Hypothalamus (tissue), 51 donors: ENCODE measurements around the gene RPL3.

ENCODE experiments used
- DNase-seq, 51 donors: peaks; one replicate each; lab custom pipeline; 2025; lab: John Stamatoyannopoulos, UW

Gene RPL3

DNA sequence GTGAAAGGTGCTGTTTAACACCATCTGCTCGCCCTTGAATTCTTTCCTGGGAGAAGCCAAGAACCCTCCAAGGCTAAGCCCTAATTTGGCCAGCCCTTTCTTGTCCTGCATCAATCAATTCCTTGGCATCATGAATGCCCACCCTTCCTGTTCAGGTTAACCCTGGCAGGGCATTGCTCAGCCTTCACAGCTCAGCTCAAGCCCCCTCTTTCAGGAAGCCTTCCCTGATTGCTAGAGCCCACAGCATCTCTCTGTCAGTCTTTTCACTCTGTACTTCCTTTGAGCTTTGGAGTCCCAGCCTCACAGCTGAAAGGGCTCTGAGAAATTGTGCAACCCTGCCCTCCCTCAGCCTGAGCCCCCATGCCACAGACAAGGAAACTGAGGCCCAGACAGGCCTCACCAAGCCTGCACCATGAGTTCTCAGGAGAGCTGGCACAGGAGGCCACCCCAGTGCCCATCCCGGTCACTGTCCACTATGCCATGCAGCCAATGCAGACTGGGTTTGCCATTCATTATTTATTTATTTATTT lies 16.9 kb downstream of the RPL3 start:
- no peak for DNase-seq

DNA sequence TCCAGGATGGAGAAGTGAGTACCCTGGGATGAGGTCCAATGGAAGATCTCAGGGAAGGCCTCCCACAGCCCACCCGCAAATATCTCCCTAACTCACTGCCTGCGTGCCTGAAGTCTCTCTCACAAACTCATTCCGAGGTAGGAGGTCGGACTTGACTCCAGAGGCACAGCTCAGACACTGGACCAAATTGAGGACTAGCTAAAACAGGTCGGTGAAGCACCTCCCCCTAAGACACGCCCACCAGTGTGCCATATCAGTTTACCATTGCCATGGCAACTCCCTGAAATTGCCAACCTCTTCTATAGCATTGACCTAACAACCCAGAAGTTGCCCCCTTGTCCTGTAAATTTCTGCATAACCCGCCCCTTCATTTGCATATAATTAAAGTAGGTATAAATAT lies 17.5 kb downstream of the RPL3 start:
- DNase-seq = no peak

- no peak for DNase-seq
Observed at GRCh38 chr22:39301108-39301507, 18.3 kb downstream of the RPL3 start.

DNA sequence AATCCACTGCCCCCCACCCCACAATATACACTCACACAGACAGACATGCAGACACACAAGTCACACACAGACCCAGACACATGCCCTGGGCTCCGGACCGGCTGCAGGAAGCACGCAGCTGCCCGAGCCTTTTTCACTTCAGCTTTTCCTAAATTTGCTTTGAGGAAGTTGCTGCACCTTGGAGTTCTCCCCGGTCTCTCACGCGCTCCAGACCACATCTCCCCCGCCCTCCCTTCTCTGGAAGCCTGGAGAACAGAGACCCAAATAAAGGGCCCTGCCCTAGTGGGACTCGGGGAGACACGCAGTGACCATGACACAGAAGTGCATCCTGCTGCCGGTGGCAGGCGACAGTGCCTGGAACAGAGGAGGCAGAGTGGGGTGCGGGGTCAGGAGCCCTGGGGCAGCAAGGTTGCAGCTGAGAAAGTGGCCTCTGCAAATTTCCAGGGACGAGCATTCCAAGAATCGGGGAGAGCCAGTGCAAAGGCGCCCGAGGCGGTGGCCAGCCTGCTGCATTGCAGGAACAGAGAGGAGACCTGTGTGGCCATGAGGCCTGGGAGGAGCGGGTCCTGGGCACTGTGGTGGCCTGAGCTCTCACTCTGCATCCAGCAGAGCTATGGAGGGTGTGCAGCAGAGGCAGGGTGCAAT lies 19.1 kb downstream of the RPL3 start:
- peak in 28 of 51 donors; percentile 14 to 59 (median 32) for DNase-seq

GRCh38 chr22:39299829-39300178 lies 19.6 kb downstream of the RPL3 start:
- peak in 2 of 51 donors; percentile 39 to 50 for DNase-seq

GRCh38 chr22:39298241-39298987 lies 21.0 kb downstream of the RPL3 start:
- DNase-seq = no peak

DNA sequence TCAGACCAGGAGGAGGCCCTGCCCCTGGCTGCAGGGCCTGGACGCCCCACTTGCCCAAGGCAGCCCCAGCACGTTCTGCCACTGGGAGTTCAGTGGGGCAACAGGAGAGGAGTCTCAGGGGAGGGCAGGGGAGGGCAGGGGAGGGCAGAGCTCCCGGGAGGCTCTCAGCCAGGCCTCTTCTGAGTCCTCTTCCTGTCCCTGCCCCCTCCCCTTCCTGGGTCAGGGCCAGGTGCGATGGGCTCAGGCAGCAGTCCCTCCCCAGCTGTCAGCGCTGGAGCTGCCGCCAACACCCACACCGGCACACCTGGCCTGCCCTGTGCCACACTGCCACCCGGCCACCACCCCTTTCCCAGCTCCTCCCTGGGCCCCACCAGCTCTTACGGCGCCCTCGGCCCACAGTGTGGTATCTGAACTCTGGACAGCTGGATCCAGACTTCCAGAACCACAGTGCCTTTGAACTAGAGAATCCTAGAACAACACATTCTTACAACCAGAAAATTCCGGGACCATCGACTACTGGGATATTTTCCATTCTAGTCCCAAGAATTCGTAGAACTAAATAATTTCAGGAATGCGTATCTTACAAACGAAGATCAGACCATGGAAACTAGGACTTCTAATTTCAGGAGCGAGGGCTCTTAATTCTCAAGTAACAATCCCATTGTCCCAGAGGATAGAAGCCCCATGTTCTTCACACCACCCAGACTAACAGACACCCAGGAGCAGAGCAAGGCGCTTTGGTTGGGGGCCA lies 21.8 kb downstream of the RPL3 start:
- no peak for DNase-seq

DNA sequence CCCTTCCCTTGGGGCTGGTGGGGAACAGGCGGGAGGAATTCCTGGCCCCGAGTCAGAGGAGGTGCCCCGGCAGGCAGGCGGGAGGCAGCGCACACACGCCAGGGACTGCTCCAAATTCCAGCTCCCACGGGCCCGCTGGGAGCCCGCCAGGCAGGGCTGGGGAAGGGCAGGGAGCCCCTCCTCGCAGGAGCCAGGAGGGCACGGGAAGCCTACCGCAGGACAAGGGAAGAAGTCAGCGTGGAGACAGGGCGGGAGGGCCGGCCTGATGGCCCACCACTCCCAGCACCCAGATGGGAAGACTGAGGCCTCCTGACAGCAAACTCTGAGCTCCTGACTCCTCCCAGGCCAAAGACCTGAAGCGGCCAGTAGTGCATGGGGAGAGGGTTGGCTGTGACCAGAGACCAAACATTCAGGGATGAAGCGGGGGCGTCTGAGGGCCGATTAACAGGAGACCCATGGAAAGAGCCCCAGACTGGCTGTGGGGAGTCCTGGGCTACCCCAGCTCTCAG lies 22.4 kb downstream of the RPL3 start:
- DNase-seq = no peak

DNA sequence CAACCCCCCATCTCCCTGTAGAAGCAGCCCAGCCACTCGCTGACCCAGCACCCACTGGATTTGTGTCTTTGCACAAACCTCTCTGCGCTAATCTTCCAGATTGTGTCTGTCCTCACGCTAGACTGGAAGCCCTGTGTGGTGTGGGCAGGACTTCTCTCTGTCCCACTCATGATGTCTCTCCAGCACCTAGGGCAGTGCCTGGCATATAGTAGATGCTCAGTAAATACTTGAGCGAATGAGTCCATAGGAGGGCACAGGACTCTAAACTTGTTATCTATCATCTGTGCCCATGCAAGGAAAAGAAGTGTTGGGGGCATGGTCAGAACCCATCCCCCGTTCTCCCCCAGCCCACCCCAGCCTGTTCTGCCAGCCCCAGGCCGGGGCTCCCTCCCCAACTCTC lies 22.9 kb downstream of the RPL3 start:
- DNase-seq = no peak

DNA sequence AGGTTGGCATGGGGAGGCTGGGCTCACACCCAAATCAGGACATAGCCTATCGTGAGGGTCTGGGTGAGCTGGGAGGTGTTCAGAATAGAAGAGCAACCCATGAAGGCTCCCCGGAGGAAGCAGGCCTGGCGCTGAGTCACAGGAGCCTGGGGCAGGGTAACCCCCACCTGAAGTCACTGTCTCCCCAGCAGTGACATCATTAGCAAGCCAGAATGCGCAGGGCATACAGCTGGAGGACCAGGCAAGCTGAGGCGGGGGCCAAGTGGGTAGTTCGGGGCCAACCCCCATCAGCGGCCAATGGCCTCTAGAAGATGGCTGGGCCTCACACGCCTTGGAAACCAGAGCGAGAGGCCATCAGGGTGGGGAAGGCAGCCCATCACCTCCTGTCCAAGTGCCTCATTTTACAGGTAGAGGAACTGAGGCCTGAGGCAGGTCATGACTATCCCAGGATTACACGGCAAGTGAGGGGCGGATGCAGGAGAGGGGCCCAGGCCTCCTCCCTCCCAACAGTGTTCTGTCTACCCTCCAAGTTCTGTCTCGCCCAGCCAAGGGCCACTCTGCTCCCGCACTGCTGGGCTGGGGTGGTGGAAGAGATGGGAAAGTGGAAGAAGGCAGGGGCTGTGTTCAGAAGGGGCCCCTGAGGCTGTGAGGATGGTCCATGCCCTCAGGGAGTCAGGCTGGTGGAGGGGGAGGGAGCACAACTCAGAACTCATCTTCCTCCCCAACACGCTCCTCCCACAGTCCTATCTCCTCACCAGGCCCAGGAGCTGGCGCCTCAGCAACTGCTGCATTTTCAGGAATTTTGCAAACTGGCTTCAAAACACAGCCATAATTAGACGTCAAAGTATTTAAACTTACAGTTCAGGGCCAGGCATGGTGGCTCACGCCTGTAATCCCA lies 24.6 kb downstream of the RPL3 start:
- DNase-seq = no peak

DNA sequence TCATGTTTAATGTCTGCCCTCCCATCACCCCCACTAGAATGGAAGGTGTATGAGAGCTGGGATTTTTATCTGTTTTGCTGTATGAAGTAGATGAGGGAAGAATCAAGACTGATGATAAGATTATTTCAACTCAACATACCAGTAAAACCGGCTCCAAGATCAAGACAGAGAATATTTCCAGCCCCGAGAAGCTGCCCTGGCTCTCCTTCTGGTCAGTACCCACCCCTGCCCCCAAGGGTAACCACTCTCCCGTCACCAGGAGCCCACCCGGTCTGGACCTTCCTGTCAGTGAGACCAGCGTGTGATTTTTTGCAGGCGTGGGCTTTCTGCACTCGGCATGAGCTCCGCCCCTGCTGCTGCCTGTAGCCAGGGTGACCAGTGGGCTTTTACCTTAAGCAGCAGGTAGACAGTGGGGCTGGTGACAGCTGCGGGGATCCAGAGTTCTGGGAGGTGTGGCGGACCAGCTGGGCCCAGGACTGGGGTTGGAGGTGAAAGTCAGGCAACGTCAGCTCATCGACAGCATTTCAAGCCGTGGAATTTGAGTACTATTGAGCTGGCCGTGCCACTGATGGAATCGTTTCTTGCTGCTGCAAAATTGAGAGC lies 25.6 kb downstream of the RPL3 start:
- no peak for DNase-seq

- peak in 34 of 51 donors; percentile 6 to 61 (median 32) for DNase-seq
Observed at GRCh38 chr22:39292561-39293074, 26.8 kb downstream of the RPL3 start.

DNA sequence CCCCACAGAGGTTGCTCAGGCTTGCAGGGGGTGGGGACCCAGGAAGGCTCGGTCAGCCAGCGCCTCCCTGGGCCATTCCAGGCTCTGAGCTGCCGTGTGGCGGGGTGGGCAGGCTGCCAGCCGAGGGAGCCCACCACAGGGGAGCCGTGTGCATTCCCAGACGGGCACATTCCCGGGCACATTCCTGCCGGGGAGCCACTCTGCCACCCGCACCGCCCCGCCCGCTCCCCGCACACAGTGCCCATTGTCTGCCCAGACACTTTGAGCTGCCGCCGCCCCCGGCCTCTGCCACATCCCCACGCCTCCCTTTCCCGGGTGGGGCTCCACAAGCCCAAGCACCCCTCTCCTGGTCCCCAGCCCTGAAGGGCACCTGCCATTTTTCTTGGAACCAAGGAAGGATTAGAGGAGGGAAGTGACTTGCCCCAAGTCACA lies 27.4 kb downstream of the RPL3 start:
- DNase-seq = no peak

- DNase-seq = no peak
Observed at GRCh38 chr22:39291523-39291922, 27.9 kb downstream of the RPL3 start.

- no peak for DNase-seq
Observed at GRCh38 chr22:39290724-39291161, 28.7 kb downstream of the RPL3 start.

DNA sequence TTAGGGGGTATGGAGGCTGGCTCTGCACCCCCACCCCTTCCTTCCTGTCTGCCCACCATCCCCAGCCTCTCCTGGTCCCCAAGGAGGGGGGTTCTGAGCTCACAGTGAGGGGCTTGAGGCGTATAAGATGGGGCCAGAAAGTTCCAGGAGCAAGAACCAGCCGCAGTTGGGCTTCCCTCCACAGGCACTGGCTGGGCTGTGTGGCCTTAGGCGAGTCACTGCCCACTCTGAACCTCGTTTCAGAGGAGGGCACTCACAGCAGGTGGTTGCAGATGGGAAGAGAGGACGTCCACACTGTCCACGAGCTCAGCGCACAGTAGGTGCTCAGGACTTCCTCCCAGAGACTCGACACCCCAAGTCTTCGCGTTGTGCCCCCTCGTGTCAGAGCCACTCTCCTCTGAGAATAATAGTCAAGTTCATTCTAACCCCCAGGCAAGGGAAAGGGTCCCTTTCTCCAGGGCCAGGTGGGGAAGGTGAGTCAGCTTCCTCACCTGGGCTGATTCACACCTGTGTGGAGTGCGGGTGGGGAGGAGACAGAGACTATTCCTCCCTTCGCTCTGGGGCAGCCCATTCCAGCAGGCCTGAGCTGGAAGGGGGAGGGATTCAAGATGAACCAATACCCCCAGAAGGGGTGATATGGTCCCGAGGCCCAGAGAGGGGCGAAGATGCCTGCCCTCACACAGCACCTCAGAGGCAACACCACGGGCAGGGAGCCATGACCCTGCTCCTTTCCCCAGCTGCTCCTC lies 29.3 kb downstream of the RPL3 start:
- no peak for DNase-seq

DNA sequence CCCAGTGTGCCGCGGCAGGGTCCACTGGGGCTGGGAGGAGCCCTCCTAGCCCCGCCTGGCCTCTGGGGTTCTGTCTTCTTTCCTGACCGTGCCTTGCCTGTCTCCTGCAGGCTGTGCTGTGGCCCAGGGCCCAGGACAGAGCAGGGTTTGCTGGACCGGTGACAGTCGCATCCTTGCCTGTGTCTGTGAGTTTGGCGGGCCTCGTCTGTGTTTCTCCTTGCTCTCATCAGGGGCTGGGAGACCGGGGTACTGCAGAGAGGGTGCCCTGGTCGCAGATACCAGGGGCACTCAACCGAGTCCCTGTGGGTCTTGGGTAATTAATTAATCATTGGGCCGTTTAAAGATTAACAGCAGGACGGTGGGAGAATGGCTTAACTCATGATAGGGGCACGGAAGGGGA lies 29.9 kb downstream of the RPL3 start:
- no peak for DNase-seq

GRCh38 chr22:39288135-39288898 lies 31.1 kb downstream of the RPL3 start:
- DNase-seq = no peak
